HepG2 (cell line): ENCODE measurements around the gene TELO2. TPM values are rescaled to one million over a fixed set of nuclear protein-coding genes. Genes with fewer than 3 reads are reported as not detected.

Experiments used
- CTCF ChIP-seq: sonication (generic); formaldehyde crosslinking; IDR thresholded peaks from 2 replicates; pipeline ENCODE4 v1.5.0; 2020; ENCODE audit warnings: mild to moderate bottlenecking, missing genetic modification reagents, moderate library complexity
- FOXA3 ChIP-seq: IDR thresholded peaks from 2 replicates; pipeline ENCODE4 v1.6.1; 2016; ENCODE audit warnings: missing genetic modification reagents, missing compliant biosample characterization
- HHEX ChIP-seq: IDR thresholded peaks from 2 replicates; pipeline ENCODE4 v1.6.1; 2016; ENCODE audit warnings: control low read depth
- HNF1B ChIP-seq: sonication (generic); formaldehyde crosslinking; IDR thresholded peaks from 2 replicates; pipeline ENCODE4 v1.5.1; 2020; ENCODE audit warnings: mild to moderate bottlenecking, moderate library complexity, missing genetic modification reagents
- NCOA1 ChIP-seq: sonication (generic); formaldehyde crosslinking; IDR thresholded peaks from 2 replicates; pipeline ENCODE4 v1.9.0; 2021; ENCODE audit warnings: missing genetic modification reagents
- NFYB ChIP-seq: sonication (generic); formaldehyde crosslinking; IDR thresholded peaks from 2 replicates; pipeline ENCODE4 v1.4.0; 2020; ENCODE audit warnings: missing genetic modification reagents
- REL ChIP-seq: sonication (generic); formaldehyde crosslinking; conservative IDR thresholded peaks from 2 replicates; pipeline ENCODE4 v1.8.0; 2022; ENCODE audit warnings: mild to moderate bottlenecking, missing genetic modification reagents, moderate library complexity
- TEAD3 ChIP-seq: optimal IDR thresholded peaks from 2 replicates; pipeline ENCODE3; 2016; ENCODE audit warnings: borderline replicate concordance
- TFDP1 ChIP-seq: IDR thresholded peaks from 2 replicates; pipeline ENCODE4 v1.6.1; 2016; ENCODE audit warnings: missing compliant biosample characterization, missing genetic modification reagents, borderline replicate concordance
- ZNF280B ChIP-seq: sonication (generic); formaldehyde crosslinking; IDR thresholded peaks from 2 replicates; pipeline ENCODE4 v1.5.0; 2020; ENCODE audit warnings: missing genetic modification reagents, mild to moderate bottlenecking, borderline replicate concordance
- ZNF318 ChIP-seq: sonication (generic); formaldehyde crosslinking; IDR thresholded peaks from 2 replicates; pipeline ENCODE4 v1.4.0; 2020; ENCODE audit warnings: mild to moderate bottlenecking, missing genetic modification reagents
- ZNF605 ChIP-seq: sonication (generic); formaldehyde crosslinking; IDR thresholded peaks from 2 replicates; pipeline ENCODE4 v1.8.0; 2022; ENCODE audit warnings: mild to moderate bottlenecking, missing genetic modification reagents
- polyA plus RNA-seq, 8 experiments: library from polyadenylated mRNA; depleted of rRNA in 3 of 8; stranded (reverse) in 7 of 8; unstranded in 1 of 8; fragments of >200 nt; fragmentation: Illumina TruSeq in 4 of 8; extraction: Trizol in 4 of 8; gene quantifications; 2 replicates each; pipeline versions ENCODE4 v1.2.1 to v1.2.3, GENCODE V29; 2011 to 2016; ENCODE audit warnings: low read depth in 4 of 8, missing spikeins in 1 of 8, mixed read lengths in 1 of 8; ENCODE audit not compliant: insufficient read depth in 1 of 8
- total RNA-seq, 5 experiments: library from RNA; depleted of rRNA; stranded (reverse); fragments of >200 nt; fragmentation: Illumina TruSeq; extraction: Trizol; gene quantifications; 2 replicates each; pipeline ENCODE4 v1.2.3, GENCODE V29; 2016; ENCODE audit warnings: low read depth in 1 of 5

The TELO2 gene
- total and polyA plus RNA-seq, 2 of the 13 experiments (the other 11 are each of a cell fraction or from before 2014, with no cell fraction given): 10.1 to 17.9 TPM

GRCh38 chr16:1492923-1493745, at the start of gene TELO2 (continued):
- TF ChIP-seq HNF1B (CRISPR knock-in tag) (0 out of 2 replicates have a peak, but pooled peaks have one; percentile 20), CTCF (CRISPR knock-in tag) (peak; percentile 11; the same call in 1 of the 2 replicates), FOXA3 (CRISPR knock-in tag) (peak; percentile 37; the same call in 1 of the 2 replicates), ZNF280B (0 out of 2 replicates have a peak, but pooled peaks have one; percentile 47), HHEX (CRISPR knock-in tag) (no peak), ZNF318 (CRISPR knock-in tag) (no peak), TFDP1 (CRISPR knock-in tag) (peak; percentile 47; the same call in 1 of the 2 replicates), ZNF605 (CRISPR knock-in tag) (peak; percentile 9; the same call in 1 of the 2 replicates), REL (CRISPR knock-in tag) (0 out of 2 replicates have a peak, but pooled peaks have one; percentile 31), TEAD3 (no peak), NFYB (CRISPR knock-in tag) (peak; percentile 25; the same call in 1 of the 2 replicates), NCOA1 (no peak)
